B cell (primary cell): ENCODE data around the gene PSMD1.

Experiments used
- CTCF ChIP-seq: fragments of 200-600 bp; IDR thresholded peaks from one replicate; pipeline ENCODE4 v1.8.0; 2022; ENCODE audit warnings: antibody characterized with exemption, mild to moderate bottlenecking
- EZH2 ChIP-seq: IDR thresholded peaks from 2 replicates; pipeline ENCODE4 v1.6.1; 2012; ENCODE audit warnings: borderline replicate concordance, low read depth, mild to moderate bottlenecking, moderate library complexity, low read length; ENCODE audit not compliant: insufficient read depth, poor library complexity, severe bottlenecking

- no peak for TF ChIP-seq EZH2
- TF ChIP-seq CTCF, result no peak
Measured at GRCh38 chr2:231200805-231201474, 144.3 kb downstream of the PSMD1 start.
